SK-N-SH (cell line): ENCODE data around the gene NNAT.

Experiments used
- TCF12 ChIP-seq: IDR thresholded peaks from 2 replicates; pipeline ENCODE4 v1.4.0; 2012
- TF ChIP-seq, protein P1 (sequence below): fragments of 200-600 bp; sonication (generic); IDR thresholded peaks from 2 replicates; pipeline ENCODE4 v1.6.1; 2017; ENCODE audit warnings: antibody characterized with exemption, mild to moderate bottlenecking, moderate library complexity

- no peak for TF ChIP-seq TCF12
- TF ChIP-seq, protein P1, sequence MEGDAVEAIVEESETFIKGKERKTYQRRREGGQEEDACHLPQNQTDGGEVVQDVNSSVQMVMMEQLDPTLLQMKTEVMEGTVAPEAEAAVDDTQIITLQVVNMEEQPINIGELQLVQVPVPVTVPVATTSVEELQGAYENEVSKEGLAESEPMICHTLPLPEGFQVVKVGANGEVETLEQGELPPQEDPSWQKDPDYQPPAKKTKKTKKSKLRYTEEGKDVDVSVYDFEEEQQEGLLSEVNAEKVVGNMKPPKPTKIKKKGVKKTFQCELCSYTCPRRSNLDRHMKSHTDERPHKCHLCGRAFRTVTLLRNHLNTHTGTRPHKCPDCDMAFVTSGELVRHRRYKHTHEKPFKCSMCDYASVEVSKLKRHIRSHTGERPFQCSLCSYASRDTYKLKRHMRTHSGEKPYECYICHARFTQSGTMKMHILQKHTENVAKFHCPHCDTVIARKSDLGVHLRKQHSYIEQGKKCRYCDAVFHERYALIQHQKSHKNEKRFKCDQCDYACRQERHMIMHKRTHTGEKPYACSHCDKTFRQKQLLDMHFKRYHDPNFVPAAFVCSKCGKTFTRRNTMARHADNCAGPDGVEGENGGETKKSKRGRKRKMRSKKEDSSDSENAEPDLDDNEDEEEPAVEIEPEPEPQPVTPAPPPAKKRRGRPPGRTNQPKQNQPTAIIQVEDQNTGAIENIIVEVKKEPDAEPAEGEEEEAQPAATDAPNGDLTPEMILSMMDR: no peak
Measured at GRCh38 chr20:37566590-37567330, 45.7 kb downstream of the NNAT start.
